Measurements from ENCODE around the gene EP300.

GRCh38 chr22:41152902-41153301, 60.5 kb downstream of the EP300 start:
- TF ChIP-seq CTCF (IDR thresholded peaks at IDR 0.05 in 8 of 11, conservative IDR thresholded peaks at IDR 0.05 in 3 of 11) (no peak), POLR2A (IDR thresholded peaks at IDR 0.05) (no peak)

Data from spleen (tissue), 7 donors.